Endothelial cell of umbilical vein (primary cell): ENCODE data around the gene UBD. TPM values are rescaled to one million over a fixed set of nuclear protein-coding genes. Genes with fewer than 3 reads are reported as not detected.

Experiments used
- BruUV-seq: library from RNA; stranded (reverse); fragments of 400-500 nt; replicated peaks from 2 replicates; lab custom pipeline; 2021; lab: Mats Ljungman, UMichigan
- CTCF ChIA-PET: fragments of 300-600, 350-600 bp; sonication (Branson Sonifier 250); formaldehyde crosslinking; loops from one replicate; lab custom pipeline; 2021; ENCODE audit warnings: antibody characterized with exemption, inconsistent platforms; lab: Charles Lee
- POLR2A ChIA-PET: fragments of 300-600, 350-600 bp; sonication (Branson Sonifier 250); formaldehyde crosslinking; loops from one replicate; lab custom pipeline; 2021; ENCODE audit warnings: antibody characterized with exemption, inconsistent platforms; lab: Charles Lee
- DNase-seq: peaks from one replicate; pipeline ENCODE4 v3.0.0-alpha.2; 2011; ENCODE audit warnings: low read depth, low spot score
- FAIRE-seq: peaks from 2 replicates; lab custom pipeline; 2011; peaks lifted over from hg19 to GRCh38; lab: Jason Lieb, UNC
- H2AFZ ChIP-seq: 2 replicates; pipeline ENCODE4 v1.6.0; 2012; ENCODE audit warnings: low read depth, low read length, control low read depth, inconsistent platforms
- H3K27ac ChIP-seq: 2 replicates; pipeline ENCODE4 v1.5.1; 2011; ENCODE audit warnings: low read depth, mild to moderate bottlenecking, control low read depth, low read length, moderate library complexity; ENCODE audit not compliant: insufficient read depth
- H3K27me3 ChIP-seq, 2 experiments: 2 replicates each; pipeline versions ENCODE4 v1.6.0 to v1.6.1; 2011; ENCODE audit warnings: low read length in 2 of 2, mixed read lengths in 1 of 2; ENCODE audit not compliant: control insufficient read depth in 2 of 2, insufficient read depth in 2 of 2
- H3K36me3 ChIP-seq, 2 experiments: 2 replicates in 1 of 2; 3 replicates in 1 of 2; pipeline ENCODE4 v1.5.1; 2011; ENCODE audit warnings: low read length in 2 of 2, mild to moderate bottlenecking in 1 of 2, moderate library complexity in 1 of 2; ENCODE audit not compliant: control insufficient read depth in 2 of 2, insufficient read depth in 2 of 2; ENCODE audit errors: extremely low read depth in 1 of 2
- H3K4me1 ChIP-seq: 3 replicates; pipeline ENCODE4 v1.5.1; 2011; ENCODE audit warnings: mild to moderate bottlenecking, low read length; ENCODE audit not compliant: control insufficient read depth, insufficient read depth; ENCODE audit errors: extremely low read depth
- H3K4me2 ChIP-seq: 2 replicates; pipeline ENCODE4 v1.6.1; 2011; ENCODE audit warnings: low read length, control low read depth, mixed read lengths; ENCODE audit not compliant: insufficient read depth
- H3K4me3 ChIP-seq, 3 experiments: fragments of 200-600 bp in 1 of 3; sonication (generic), shearing (Covaris generic) in 1 of 3; replicated peaks in 1 of 3; 2 replicates each; pipeline ENCODE4 v1.5.1; 2011 to 2016; ENCODE audit warnings: control low read depth in 3 of 3, low read length in 3 of 3, mild to moderate bottlenecking in 2 of 3, inconsistent platforms in 1 of 3, low read depth in 1 of 3, moderate library complexity in 1 of 3; ENCODE audit not compliant: insufficient read depth in 1 of 3
- H3K79me2 ChIP-seq: 2 replicates; pipeline ENCODE4 v1.6.0; 2012; ENCODE audit warnings: low read length, inconsistent platforms; ENCODE audit not compliant: control insufficient read depth, insufficient read depth
- H3K9ac ChIP-seq: replicated peaks from 2 replicates; pipeline ENCODE3; 2011; ENCODE audit warnings: low read length, control low read depth; ENCODE audit not compliant: insufficient read depth; ENCODE audit errors: extremely low read depth
- H3K9me1 ChIP-seq: replicated peaks from 3 replicates; pipeline ENCODE4 v1.6.0; 2011; ENCODE audit warnings: mild to moderate bottlenecking, low read length; ENCODE audit not compliant: control insufficient read depth, insufficient read depth; ENCODE audit errors: extremely low read depth
- H3K9me3 ChIP-seq: replicated peaks from 2 replicates; pipeline ENCODE4 v1.5.1; 2012; ENCODE audit warnings: low read length, inconsistent platforms; ENCODE audit not compliant: control insufficient read depth, insufficient read depth
- H4K20me1 ChIP-seq: replicated peaks from 2 replicates; pipeline ENCODE3; 2011; ENCODE audit warnings: mild to moderate bottlenecking, low read length; ENCODE audit not compliant: control insufficient read depth, insufficient read depth; ENCODE audit errors: extremely low read depth
- FOS ChIP-seq: IDR thresholded peaks from 2 replicates; pipeline ENCODE4 v1.6.1; 2011; ENCODE audit warnings: mild to moderate bottlenecking, low read length, moderate library complexity, borderline replicate concordance; ENCODE audit not compliant: insufficient read depth
- MAX ChIP-seq: IDR thresholded peaks from 2 replicates; pipeline ENCODE4 v1.6.1; 2011; ENCODE audit not compliant: insufficient read depth, insufficient read length
- MYC ChIP-seq: IDR thresholded peaks from one replicate; pipeline ENCODE4 v1.6.1; 2011; ENCODE audit warnings: mild to moderate bottlenecking, low read depth, low read length
- POLR2AphosphoS5 ChIP-seq: IDR thresholded peaks from 2 replicates; pipeline ENCODE4 v1.6.1; 2012; ENCODE audit warnings: low read depth, mild to moderate bottlenecking, control low read depth, low read length, moderate library complexity; ENCODE audit not compliant: insufficient read depth
- dilution Hi-C: fragments of 300-500 bp; cut with MboI; formaldehyde crosslinking; loops from one replicate; pipeline ENCODE4 v1.15.0; 2019; ENCODE audit warnings: low sequenced_read_pairs; ENCODE audit not compliant: extremely low pct_ligation_motif_present
- intact Hi-C: fragments of 100-400 bp; cut with micrococcal nuclease; formaldehyde crosslinking; loops from one replicate; pipeline ENCODE4 v1.10.0; 2022
- polyA plus RNA-seq, 4 experiments: library from polyadenylated mRNA; depleted of rRNA in 3 of 4; stranded (reverse) in 3 of 4; unstranded in 1 of 4; fragments of >200 nt; gene quantifications; 2 replicates each; pipeline versions ENCODE4 v1.2.1 to v1.2.3, GENCODE V29; 2011 to 2012; ENCODE audit warnings: missing spikeins in 1 of 4
- total RNA-seq: library from RNA; stranded (reverse); gene quantifications from 2 replicates; pipeline ENCODE4 v1.2.3, GENCODE V29; 2021
- TF ChIP-seq, protein P1 (sequence below), 2 donors: IDR thresholded peaks; 1 replicate in 1 of 2; 2 replicates in 1 of 2; pipeline ENCODE4 v1.5.1; 2011; ENCODE audit warnings: low read length in 2 of 2, mild to moderate bottlenecking in 2 of 2, moderate library complexity in 2 of 2, control low read depth in 1 of 2, inconsistent platforms in 1 of 2, low read depth in 1 of 2; ENCODE audit not compliant: insufficient read depth in 1 of 2; ENCODE audit errors: extremely low read depth in 1 of 2

The UBD gene
- total and polyA plus RNA-seq, 2 donors (not counting 3 experiments of a cell fraction or from before 2014, with no cell fraction given): 0.10 to 0.31 TPM

GRCh38 chr6:29517728-29518440, 41.6 kb downstream of the UBD start:
- intact Hi-C loops (no loop called here), dilution Hi-C loops (no loop called here)
- H3K4me3 ChIP-seq: no peak overlapping the region
- H3K79me2 ChIP-seq: no peaks in the 10 kb centered on the region
- TF ChIP-seq POLR2AphosphoS5 (no peak), MYC (no peak), FOS (no peak), MAX (no peak)
- TF ChIP-seq, protein P1, sequence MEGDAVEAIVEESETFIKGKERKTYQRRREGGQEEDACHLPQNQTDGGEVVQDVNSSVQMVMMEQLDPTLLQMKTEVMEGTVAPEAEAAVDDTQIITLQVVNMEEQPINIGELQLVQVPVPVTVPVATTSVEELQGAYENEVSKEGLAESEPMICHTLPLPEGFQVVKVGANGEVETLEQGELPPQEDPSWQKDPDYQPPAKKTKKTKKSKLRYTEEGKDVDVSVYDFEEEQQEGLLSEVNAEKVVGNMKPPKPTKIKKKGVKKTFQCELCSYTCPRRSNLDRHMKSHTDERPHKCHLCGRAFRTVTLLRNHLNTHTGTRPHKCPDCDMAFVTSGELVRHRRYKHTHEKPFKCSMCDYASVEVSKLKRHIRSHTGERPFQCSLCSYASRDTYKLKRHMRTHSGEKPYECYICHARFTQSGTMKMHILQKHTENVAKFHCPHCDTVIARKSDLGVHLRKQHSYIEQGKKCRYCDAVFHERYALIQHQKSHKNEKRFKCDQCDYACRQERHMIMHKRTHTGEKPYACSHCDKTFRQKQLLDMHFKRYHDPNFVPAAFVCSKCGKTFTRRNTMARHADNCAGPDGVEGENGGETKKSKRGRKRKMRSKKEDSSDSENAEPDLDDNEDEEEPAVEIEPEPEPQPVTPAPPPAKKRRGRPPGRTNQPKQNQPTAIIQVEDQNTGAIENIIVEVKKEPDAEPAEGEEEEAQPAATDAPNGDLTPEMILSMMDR (IDR thresholded peaks at IDR 0.05; ENCODE audit: extremely low read depth in 1 of 2, insufficient read depth in 1 of 2, low read depth in 1 of 2, low read length in 2 of 2): no peak
- ChIA-PET POLR2A (no interaction called here), CTCF (no interaction called here)
- no peaks in the 10 kb centered on the region for H3K9me1 ChIP-seq
- H3K4me1 ChIP-seq: no peaks in the 10 kb centered on the region
- BruUV-seq: no TSS peak
- no peaks in the 10 kb centered on the region for H3K27me3 ChIP-seq
- DNase-seq (no peak), FAIRE-seq (no peak)
- H3K36me3 ChIP-seq: no peaks in the 10 kb centered on the region
- H3K27ac ChIP-seq: no peak overlapping the region
- no peak overlapping the region for H3K4me2 ChIP-seq
- H4K20me1 ChIP-seq: no peaks in the 10 kb centered on the region
- H3K9me3 ChIP-seq: no peaks in the 10 kb centered on the region
- no peak overlapping the region for H2AFZ ChIP-seq
- no peak overlapping the region for H3K9ac ChIP-seq
